ENCODE measurements around the gene CCDC66. TPM values are rescaled to one million over a fixed set of nuclear protein-coding genes. Genes with fewer than 3 reads are reported as not detected.

CCDC66 gene
- total RNA-seq, 1 experiment from 2014 or later, result 35.7 TPM

DNA sequence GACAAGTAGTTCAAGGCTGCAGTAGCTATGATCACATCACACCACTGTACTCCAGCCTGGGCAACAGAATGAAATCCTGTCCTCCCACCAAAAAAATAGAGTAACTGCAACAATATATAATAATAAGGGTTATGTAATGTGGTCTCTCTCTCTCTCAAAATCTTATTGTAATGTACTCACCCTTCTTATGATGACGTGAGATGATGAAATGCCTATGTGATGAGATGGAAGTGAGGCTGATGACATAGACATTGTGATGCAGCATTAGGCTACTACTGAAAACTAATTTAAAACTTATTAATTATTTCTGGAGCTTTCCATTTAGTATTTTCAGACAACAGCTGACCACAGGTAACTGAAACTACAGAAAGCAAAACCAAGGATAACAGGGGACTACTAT lies 98.7 kb downstream of the CCDC66 start:
- Mint-ChIP-seq H3K36me3 (ENCODE audit: insufficient read depth, unreplicated experiment) (peaks cover 38% of the 10 kb centered on the region), H3K27me3 (ENCODE audit: unreplicated experiment) (no peaks in the 10 kb centered on the region), H3K4me1 (ENCODE audit: low read depth, unreplicated experiment) (no peaks in the 10 kb centered on the region), H3K27ac (ENCODE audit: unreplicated experiment) (no peak overlapping the region), H3K4me3 (ENCODE audit: low read depth, unreplicated experiment) (no peak overlapping the region), H3K9me3 (ENCODE audit: low read depth, unreplicated experiment) (no peaks in the 10 kb centered on the region)
- no TSS peak for BruUV-seq (replicated peaks)
- DNase-seq, result no peak
- CTCF ChIA-PET, result no interaction called here
- TF ChIP-seq, protein P1, sequence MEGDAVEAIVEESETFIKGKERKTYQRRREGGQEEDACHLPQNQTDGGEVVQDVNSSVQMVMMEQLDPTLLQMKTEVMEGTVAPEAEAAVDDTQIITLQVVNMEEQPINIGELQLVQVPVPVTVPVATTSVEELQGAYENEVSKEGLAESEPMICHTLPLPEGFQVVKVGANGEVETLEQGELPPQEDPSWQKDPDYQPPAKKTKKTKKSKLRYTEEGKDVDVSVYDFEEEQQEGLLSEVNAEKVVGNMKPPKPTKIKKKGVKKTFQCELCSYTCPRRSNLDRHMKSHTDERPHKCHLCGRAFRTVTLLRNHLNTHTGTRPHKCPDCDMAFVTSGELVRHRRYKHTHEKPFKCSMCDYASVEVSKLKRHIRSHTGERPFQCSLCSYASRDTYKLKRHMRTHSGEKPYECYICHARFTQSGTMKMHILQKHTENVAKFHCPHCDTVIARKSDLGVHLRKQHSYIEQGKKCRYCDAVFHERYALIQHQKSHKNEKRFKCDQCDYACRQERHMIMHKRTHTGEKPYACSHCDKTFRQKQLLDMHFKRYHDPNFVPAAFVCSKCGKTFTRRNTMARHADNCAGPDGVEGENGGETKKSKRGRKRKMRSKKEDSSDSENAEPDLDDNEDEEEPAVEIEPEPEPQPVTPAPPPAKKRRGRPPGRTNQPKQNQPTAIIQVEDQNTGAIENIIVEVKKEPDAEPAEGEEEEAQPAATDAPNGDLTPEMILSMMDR (IDR thresholded peaks at IDR 0.05; ENCODE audit: unreplicated experiment), result no peak
- intact Hi-C loops (cut with micrococcal nuclease; ENCODE audit: unreplicated experiment), result no loop called here

DNA sequence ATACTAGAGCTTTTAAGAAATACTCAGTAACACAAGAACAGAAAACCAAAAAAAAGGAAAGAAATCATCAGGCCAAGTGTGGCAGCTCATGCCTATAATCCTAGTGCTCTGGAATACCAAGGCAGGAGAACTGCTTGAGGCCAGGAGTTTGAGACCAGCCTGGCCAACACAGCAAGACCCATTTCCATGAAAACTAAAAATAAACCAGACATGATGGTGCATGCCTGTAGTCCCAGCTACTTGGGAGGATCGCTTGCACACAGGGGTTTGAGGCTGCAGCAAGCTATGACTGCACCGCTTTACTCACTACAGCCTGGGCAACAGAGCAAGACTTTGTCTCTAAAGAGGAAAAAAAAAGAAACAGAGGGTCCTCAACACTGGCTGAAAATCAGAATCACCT lies 107.8 kb downstream of the CCDC66 start:
- Mint-ChIP-seq H3K9me3 (ENCODE audit: low read depth, unreplicated experiment) (no peaks in the 10 kb centered on the region), H3K27me3 (ENCODE audit: unreplicated experiment) (no peaks in the 10 kb centered on the region), H3K36me3 (ENCODE audit: insufficient read depth, unreplicated experiment) (peaks cover 49% of the 10 kb centered on the region), H3K4me1 (ENCODE audit: low read depth, unreplicated experiment) (no peaks in the 10 kb centered on the region), H3K4me3 (ENCODE audit: low read depth, unreplicated experiment) (no peak overlapping the region), H3K27ac (ENCODE audit: unreplicated experiment) (no peak overlapping the region)
- TF ChIP-seq, protein P1 (IDR thresholded peaks at IDR 0.05; ENCODE audit: unreplicated experiment), result no peak
- DNase-seq, result no peak
- no TSS peak for BruUV-seq (replicated peaks)
- intact Hi-C loops (cut with micrococcal nuclease; ENCODE audit: unreplicated experiment), result no loop called here
- CTCF ChIA-PET, result no interaction called here

DNA sequence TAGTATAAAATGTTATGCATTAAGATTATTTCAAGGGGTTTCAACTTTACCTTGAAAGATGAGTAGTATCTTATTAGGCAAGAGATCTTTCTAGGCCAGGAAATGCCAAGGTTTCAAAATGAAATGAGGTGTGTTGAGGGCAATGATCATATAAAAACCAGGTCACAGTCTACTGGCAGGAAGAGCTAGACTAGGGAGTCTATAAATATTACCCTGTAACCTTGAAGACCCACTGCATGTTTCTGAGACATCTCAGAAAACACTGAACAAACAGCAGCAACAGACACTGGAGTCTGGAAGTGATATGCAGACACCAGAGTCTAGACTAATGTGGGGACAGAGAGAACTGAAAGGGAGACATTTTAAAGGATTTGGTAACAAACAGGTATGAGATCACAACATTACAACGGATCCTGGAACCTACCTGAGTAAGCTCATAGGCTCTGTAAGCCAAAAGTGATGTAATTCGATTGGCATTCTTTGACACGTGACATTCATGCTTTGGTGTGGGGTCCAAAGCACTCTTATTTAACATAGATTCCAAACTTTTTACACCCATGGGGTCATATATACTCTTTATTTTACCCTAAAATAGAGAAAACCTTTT lies 111.1 kb downstream of the CCDC66 start:
- Mint-ChIP-seq H3K4me3 (ENCODE audit: low read depth, unreplicated experiment) (no peak overlapping the region), H3K27me3 (ENCODE audit: unreplicated experiment) (no peaks in the 10 kb centered on the region), H3K36me3 (ENCODE audit: insufficient read depth, unreplicated experiment) (peaks cover 42% of the 10 kb centered on the region), H3K27ac (ENCODE audit: unreplicated experiment) (no peak overlapping the region), H3K4me1 (ENCODE audit: low read depth, unreplicated experiment) (no peaks in the 10 kb centered on the region), H3K9me3 (ENCODE audit: low read depth, unreplicated experiment) (no peaks in the 10 kb centered on the region)
- BruUV-seq (replicated peaks), result no TSS peak
- TF ChIP-seq, protein P1 (IDR thresholded peaks at IDR 0.05; ENCODE audit: unreplicated experiment), result no peak
- CTCF ChIA-PET, result no interaction called here
- intact Hi-C loops (cut with micrococcal nuclease; ENCODE audit: unreplicated experiment), result no loop called here
- no peak for DNase-seq

Other genes with a start within 250 kb of the CCDC66 start
- gene ERC2, start 88.7 kb upstream of the CCDC66 start, total RNA-seq (2022), result 0.73 and 1.3 TPM in 2 replicates
- 56.4 and 56.8 TPM in 2 replicates for gene TASOR, start 126.1 kb downstream of the CCDC66 start, total RNA-seq (2022)
- gene ARHGEF3, start 244.8 kb downstream of the CCDC66 start, total RNA-seq (2022), result 20.9 and 21.8 TPM in 2 replicates